T-helper 2 cell treated with Interferon-gamma antibody and Interleukin-4, amounts not matched to agents 100 ng/mL and 5 ng/mL, for 36 hours (primary cell): ENCODE data around the gene OSCP1. TPM values are rescaled to one million over a fixed set of nuclear protein-coding genes. Genes with fewer than 3 reads are reported as not detected.

Source experiments
- intact Hi-C: fragments of 100-400 bp; cut with micrococcal nuclease; formaldehyde crosslinking; loops from one replicate; pipeline ENCODE4 v1.15.1; 2023
- total RNA-seq: library from RNA; stranded (reverse); gene quantifications from 2 replicates; pipeline ENCODE4 v1.2.3, GENCODE V29; 2022

OSCP1 gene
- total RNA-seq, 1 donor from 2014 or later = 0.82 TPM

- intact Hi-C loops = loop anchor here (1.0 to 5.0 kb wide), 9 partner anchors 11 to 1086 kb away; partner anchors contain the start of genes EVA1B, LSM10, MRPS15 and OSCP1
These were observed 63.7 kb downstream of the OSCP1 start for GRCh38 chr1:36386265-36387140.

- intact Hi-C loops = loop anchor here (1.0 to 5.0 kb wide), 9 partner anchors 12 to 1087 kb away; partner anchors contain the start of genes EVA1B, LSM10, MRPS15 and OSCP1
These were observed 64.6 kb downstream of the OSCP1 start, which contains the start of gene STK40 for GRCh38 chr1:36385410-36386264. Gene STK40 (minus strand): TSS chr1:36385924. CDS start chr1:36361332, 24,592 bp downstream.

GRCh38 chr1:36384542-36385409 is 65.5 kb downstream of the OSCP1 start:
- intact Hi-C loops = loop anchor here (5.0 kb wide), 2 partner anchors 62 to 1088 kb away; partner anchors contain the start of genes EVA1B and ZC3H12A

- intact Hi-C loops = no loop called here
These were observed 67.0 kb downstream of the OSCP1 start for GRCh38 chr1:36383240-36383639.

GRCh38 chr1:36382669-36383068 is 67.6 kb downstream of the OSCP1 start:
- intact Hi-C loops = no loop called here

- intact Hi-C loops = no loop called here
These were observed 68.0 kb downstream of the OSCP1 start for GRCh38 chr1:36382231-36382630.

GRCh38 chr1:36381405-36381804 is 68.8 kb downstream of the OSCP1 start:
- intact Hi-C loops = no loop called here

GRCh38 chr1:36380782-36381181 is 69.5 kb downstream of the OSCP1 start:
- intact Hi-C loops = no loop called here

GRCh38 chr1:36380143-36380619 is 70.1 kb downstream of the OSCP1 start:
- intact Hi-C loops = no loop called here

- intact Hi-C loops = no loop called here
These were observed 72.3 kb downstream of the OSCP1 start for GRCh38 chr1:36377791-36378492.

GRCh38 chr1:36372617-36373016 is 77.6 kb downstream of the OSCP1 start:
- intact Hi-C loops = no loop called here

- intact Hi-C loops = loop anchor here (1.0 to 5.0 kb wide), 6 partner anchors 27 to 222 kb away; partner anchors contain the start of genes EVA1B, SH3D21, THRAP3 and TRAPPC3
These were observed 81.0 kb downstream of the OSCP1 start for GRCh38 chr1:36369061-36369861.

Other genes starting within 250 kb of the OSCP1 start
- 147 and 152 TPM in 2 replicates for gene THRAP3, start 226.0 kb downstream of the OSCP1 start, total RNA-seq
- gene SH3D21, start 144.1 kb downstream of the OSCP1 start, total RNA-seq = 6.7 and 7.6 TPM in 2 replicates
- gene EVA1B, start 126.8 kb downstream of the OSCP1 start, total RNA-seq = 8.3 and 9.0 TPM in 2 replicates
- gene STK40, start 64.5 kb downstream of the OSCP1 start, total RNA-seq = 48.7 and 52.8 TPM in 2 replicates
- gene LSM10, start 52.5 kb downstream of the OSCP1 start, total RNA-seq = 44.1 and 44.8 TPM in 2 replicates
- gene MRPS15, start 13.9 kb upstream of the OSCP1 start, total RNA-seq = 97.6 and 101 TPM in 2 replicates
- 0.93 and 1.2 TPM in 2 replicates for gene CSF3R, start 32.5 kb upstream of the OSCP1 start, total RNA-seq